GM12878 (cell line): Measurements from ENCODE around the gene FAM185A. TPM values are rescaled to one million over a fixed set of nuclear protein-coding genes. Genes with fewer than 3 reads are reported as not detected.
A peak's percentile ranks its signal among the peaks of the same experiment; 100 is the strongest.
"Not testable (repeated sequence)": the region's sequence is repeated elsewhere in the genome, so short reads cannot be mapped to it uniquely, and the experiment has no call there.

Experiments used
- ATAC-seq: fragments of 200-7000 bp; cut with Tn5 transposase; 3 replicates; pipeline ENCODE4 v1.9.1; 2020; ENCODE audit warnings: mild to moderate bottlenecking, moderate library complexity
- BruUV-seq: library from RNA; stranded (reverse); fragments of 400-500 nt; replicated peaks from 2 replicates; lab custom pipeline; 2021; lab: Mats Ljungman, UMichigan
- CTCF ChIA-PET: fragments of 300-600 bp; sonication (Branson Sonifier 250); formaldehyde crosslinking; extraction: SDS; loops from one replicate; lab custom pipeline; 2021; ENCODE audit warnings: inconsistent platforms; lab: Yijun Ruan, JAX
- POLR2A ChIA-PET: fragments of 350-600 bp; formaldehyde crosslinking; extraction: SDS; loops from one replicate; lab custom pipeline; 2021; ENCODE audit warnings: inconsistent platforms; lab: Charles Lee
- RAD21 ChIA-PET: fragments of 300-600 bp; sonication (Branson Sonifier 250); formaldehyde crosslinking; loops from one replicate; lab custom pipeline; 2023; ENCODE audit warnings: antibody characterized with exemption; ENCODE audit not compliant: unreplicated experiment; lab: Charles Lee
- SMC1A ChIA-PET: fragments of 300-600 bp; sonication (Branson Sonifier 250); formaldehyde crosslinking; loops from one replicate; lab custom pipeline; 2023; ENCODE audit not compliant: unreplicated experiment, uncharacterized antibody; lab: Charles Lee
- DNase-seq: peaks from one replicate; pipeline ENCODE4 v3.0.0-alpha.2; 2011; ENCODE audit warnings: low read depth, low spot score
- FAIRE-seq: peaks from 3 replicates; lab custom pipeline; 2011; peaks lifted over from hg19 to GRCh38; lab: Jason Lieb, UNC
- H2AFZ ChIP-seq: 2 replicates; pipeline ENCODE4 v1.6.0; 2011; ENCODE audit warnings: low read depth, low read length, control low read depth; ENCODE audit not compliant: control insufficient read depth
- H3K27ac ChIP-seq: 2 replicates; pipeline ENCODE4 v1.5.1; 2011; ENCODE audit warnings: control low read depth; ENCODE audit not compliant: control insufficient read depth, insufficient read depth
- H3K27me3 ChIP-seq, 2 experiments: replicated peaks in 1 of 2; 2 replicates each; pipeline versions ENCODE4 v1.6.0 to v1.6.1; 2011; ENCODE audit warnings: low read length in 1 of 2; ENCODE audit not compliant: control insufficient read depth in 2 of 2, insufficient read depth in 2 of 2
- H3K36me3 ChIP-seq, 2 experiments: 2 replicates each; pipeline ENCODE4 v1.5.1; 2011; ENCODE audit warnings: low read length in 1 of 2; ENCODE audit not compliant: control insufficient read depth in 2 of 2, insufficient read depth in 2 of 2
- H3K4me1 ChIP-seq: 2 replicates; pipeline ENCODE4 v1.6.1; 2011; ENCODE audit warnings: mild to moderate bottlenecking, low read length, moderate library complexity, mixed read lengths; ENCODE audit not compliant: control insufficient read depth, insufficient read depth
- H3K4me2 ChIP-seq: 2 replicates; pipeline ENCODE4 v1.6.0; 2011; ENCODE audit warnings: control low read depth; ENCODE audit not compliant: control insufficient read depth, insufficient read depth
- H3K4me3 ChIP-seq: fragments of 200-600 bp; sonication (generic); 2 replicates; pipeline ENCODE4 v1.5.1; 2016
- H3K79me2 ChIP-seq: 2 replicates; pipeline ENCODE4 v1.6.0; 2011; ENCODE audit warnings: low read length; ENCODE audit not compliant: control insufficient read depth, insufficient read depth
- H3K9ac ChIP-seq: 2 replicates; pipeline ENCODE4 v1.8.0; 2011; ENCODE audit warnings: low read length, control low read depth, mixed read lengths; ENCODE audit not compliant: control insufficient read depth, insufficient read depth
- H3K9me3 ChIP-seq: replicated peaks from 3 replicates; pipeline ENCODE4 v1.5.1; 2011; ENCODE audit warnings: mild to moderate bottlenecking, low read length; ENCODE audit not compliant: control insufficient read depth, insufficient read depth
- H4K20me1 ChIP-seq: 2 replicates; pipeline ENCODE4 v1.6.0; 2011; ENCODE audit not compliant: control insufficient read depth, insufficient read depth
- SPI1 ChIP-seq: IDR thresholded peaks from 2 replicates; pipeline ENCODE4 v1.6.1; 2011; ENCODE audit warnings: low read depth, mild to moderate bottlenecking, low read length, moderate library complexity, borderline replicate concordance; ENCODE audit not compliant: insufficient read depth
- WGBS: methylation state at CpG from one replicate; pipeline ENCODE4 v1.1.6; 2016; ENCODE audit warnings: low lambda C conversion rate; ENCODE audit not compliant: insufficient replicate concordance, insufficient coverage; ENCODE audit errors: missing lambda C conversion rate; 5-methylcytosine and 5-hydroxymethylcytosine counted together
- in situ Hi-C: fragments of 300-500 bp; cut with MboI; formaldehyde crosslinking; loops from 9 replicates; pipeline ENCODE4 v1.14.3; 2018; ENCODE audit warnings: mixed read lengths
- intact Hi-C: fragments of 100-400 bp; cut with micrococcal nuclease; formaldehyde crosslinking; loops from one replicate; pipeline ENCODE4 v1.14.2; 2022; ENCODE audit not compliant: unreplicated experiment
- polyA plus RNA-seq, 11 experiments: library from polyadenylated mRNA; depleted of rRNA in 4 of 11; unstranded in 6 of 11; stranded (reverse) in 5 of 11; fragments of >200 nt; fragmentation: Nextera tagmentation in 4 of 11; fragmentation: Illumina TruSeq in 1 of 11; extraction: Ambion mirVana in 4 of 11; extraction: Trizol in 1 of 11; gene quantifications; 1 replicate in 1 of 11; 2 replicates in 10 of 11; pipeline versions ENCODE4 v1.2.1 to v1.2.3, GENCODE V29; 2011 to 2016; ENCODE audit warnings: inconsistent platforms in 2 of 11, missing spikeins in 2 of 11, low read depth in 1 of 11
- total RNA-seq, 4 experiments: library from RNA; depleted of rRNA in 3 of 4; stranded (reverse); fragments of >200 nt in 3 of 4; fragmentation: Illumina TruSeq in 1 of 4; extraction: Trizol in 1 of 4; gene quantifications; 2 replicates each; pipeline versions ENCODE4 v1.2.1 to v1.2.3, GENCODE V29; 2013 to 2021

The FAM185A gene
- total and polyA plus RNA-seq, 10 of the 15 experiments (the other 5 are each of a cell fraction or from before 2014, with no cell fraction given): 1.9 to 12.8 (median 8.6) TPM

- BruUV-seq, CTCF ChIA-PET, H3K4me3 ChIP-seq, intact Hi-C loops, POLR2A ChIA-PET, H3K4me1 ChIP-seq, H3K27me3 ChIP-seq, RAD21 ChIA-PET, H3K36me3 ChIP-seq, SMC1A ChIA-PET, H3K9ac ChIP-seq, H3K79me2 ChIP-seq, H4K20me1 ChIP-seq, H3K9me3 ChIP-seq: not testable (repeated sequence)
- Histone ChIP-seq H2AFZ (peak overlapping the region; percentile 65), H3K4me2 (peak overlapping the region; percentile 42; the same call in 1 of the 2 replicates), H3K27ac (peak overlapping the region; percentile 52; the same call in 1 of the 2 replicates)
- DNase-seq: peak; percentile 13
- peak; percentile 90 for ATAC-seq
- peak; percentile 53; the same call in 1 of the 2 replicates for TF ChIP-seq SPI1
- in situ Hi-C loops: loop anchor here (10.0 kb wide), 1 partner anchor 47 kb away; no protein-coding TSS in a partner anchor
- WGBS: 6% methylated on average over 2 of the region's 4 CpGs
- peak; percentile 88 for FAIRE-seq
Observed at GRCh38 chr7:102742002-102742771, 6.6 kb upstream of the FAM185A start.

DNA sequence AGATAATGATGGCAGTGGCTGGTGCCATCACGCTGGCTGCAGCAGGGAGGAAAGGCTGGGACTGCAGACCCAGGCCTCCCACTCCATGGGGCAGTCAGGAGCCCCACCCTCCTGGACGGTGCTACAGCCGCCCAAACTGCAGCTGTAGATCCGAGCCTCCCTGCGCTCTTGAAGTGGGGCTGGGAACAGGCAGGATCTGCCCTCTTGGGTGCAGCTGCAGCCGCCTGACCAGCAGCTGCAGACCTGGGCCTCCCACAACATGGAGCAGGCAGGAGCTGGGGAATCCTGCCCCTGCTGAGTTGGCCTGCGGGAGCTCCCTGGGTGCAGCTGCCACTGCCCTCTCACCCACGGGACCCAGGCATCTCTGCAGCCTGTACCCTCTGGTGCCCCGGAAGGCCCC, 4.9 kb upstream of the FAM185A start:
- H3K4me2 ChIP-seq, FAIRE-seq, POLR2A ChIA-PET, H3K9ac ChIP-seq, intact Hi-C loops, H3K4me1 ChIP-seq, H3K4me3 ChIP-seq, H3K79me2 ChIP-seq, H4K20me1 ChIP-seq, H3K36me3 ChIP-seq, BruUV-seq, H3K27me3 ChIP-seq, ATAC-seq, RAD21 ChIA-PET, SMC1A ChIA-PET, H2AFZ ChIP-seq, H3K9me3 ChIP-seq, DNase-seq, H3K27ac ChIP-seq, CTCF ChIA-PET: not testable (repeated sequence)
- WGBS: 89% methylated on average over 6 of the region's 9 CpGs
- in situ Hi-C loops: loop anchor here (10.0 kb wide), 1 partner anchor 49 kb away; no protein-coding TSS in a partner anchor
